GM23338 (cell line): ENCODE results near the gene MAP1S. TPM values are rescaled to one million over a fixed set of nuclear protein-coding genes. Genes with fewer than 3 reads are reported as not detected.

Experiments used
- ATAC-seq: fragments of 200-7000 bp; cut with Tn5 transposase; 3 replicates; pipeline ENCODE4 v1.9.1; 2020
- DNase-seq: peaks from one replicate; pipeline ENCODE4 v3.0.0-alpha.2; 2015; ENCODE audit warnings: low spot score
- H2AFZ ChIP-seq: fragments of 200-600 bp; sonication (generic); 2 replicates; pipeline ENCODE4 v1.8.0; 2016; ENCODE audit warnings: antibody characterized with exemption, mild to moderate bottlenecking, moderate library complexity
- H3F3A ChIP-seq: fragments of 200-600 bp; sonication (generic); replicated peaks from 2 replicates; pipeline ENCODE4 v1.8.0; 2017; ENCODE audit warnings: antibody characterized with exemption, mixed run types, low read depth
- H3K27ac ChIP-seq: fragments of 200-600 bp; sonication (generic); 2 replicates; pipeline ENCODE4 v1.6.1; 2016; ENCODE audit warnings: low read depth
- H3K27me3 ChIP-seq: fragments of 200-600 bp; sonication (generic); 2 replicates; pipeline ENCODE4 v1.8.0; 2016; ENCODE audit warnings: mild to moderate bottlenecking, mixed run types, moderate library complexity; ENCODE audit not compliant: insufficient read depth
- H3K36me3 ChIP-seq: fragments of 200-600 bp; sonication (generic); 2 replicates; pipeline ENCODE4 v1.8.0; 2016; ENCODE audit warnings: mild to moderate bottlenecking; ENCODE audit not compliant: insufficient read depth
- H3K4me1 ChIP-seq: fragments of 200-600 bp; sonication (generic); 2 replicates; pipeline ENCODE4 v1.8.0; 2016; ENCODE audit warnings: mild to moderate bottlenecking, moderate library complexity; ENCODE audit not compliant: insufficient read depth
- H3K4me2 ChIP-seq: fragments of 200-600 bp; sonication (generic); 2 replicates; pipeline ENCODE4 v1.7.1; 2017; ENCODE audit warnings: mixed run types
- H3K4me3 ChIP-seq: fragments of 200-600 bp; sonication (generic); 2 replicates; pipeline ENCODE4 v1.6.1; 2016; ENCODE audit warnings: mixed run types
- H3K79me2 ChIP-seq: fragments of 200-600 bp; sonication (generic); replicated peaks from 2 replicates; pipeline ENCODE4 v1.8.0; 2017; ENCODE audit warnings: mild to moderate bottlenecking; ENCODE audit not compliant: insufficient read depth
- H3K9me2 ChIP-seq: fragments of 200-600 bp; sonication (generic); 2 replicates; pipeline ENCODE4 v1.8.0; 2017; ENCODE audit not compliant: insufficient read depth
- H4K20me1 ChIP-seq: fragments of 200-600 bp; sonication (generic); replicated peaks from 2 replicates; pipeline ENCODE4 v1.8.0; 2017; ENCODE audit warnings: mild to moderate bottlenecking; ENCODE audit not compliant: insufficient read depth
- H3K27ac Mint-ChIP-seq: 2 replicates; pipeline ENCODE4 v1.8.0; 2020; ENCODE audit warnings: inconsistent platforms, mild to moderate bottlenecking, moderate library complexity, mixed read lengths
- H3K27me3 Mint-ChIP-seq: 3 replicates; pipeline ENCODE4 v1.8.0; 2022; ENCODE audit warnings: low read depth, mild to moderate bottlenecking, moderate library complexity, mixed read lengths, inconsistent platforms; ENCODE audit not compliant: insufficient read depth, poor library complexity
- H3K36me3 Mint-ChIP-seq: 3 replicates; pipeline ENCODE4 v1.8.0; 2021; ENCODE audit warnings: low read depth, mild to moderate bottlenecking, inconsistent platforms, moderate library complexity, mixed read lengths
- H3K4me1 Mint-ChIP-seq: 3 replicates; pipeline ENCODE4 v1.8.0; 2020; ENCODE audit warnings: mild to moderate bottlenecking, inconsistent platforms, mixed read lengths
- H3K4me3 Mint-ChIP-seq: 3 replicates; pipeline ENCODE4 v1.8.0; 2021; ENCODE audit warnings: moderate library complexity, mild to moderate bottlenecking, inconsistent platforms, mixed read lengths
- H3K9me3 Mint-ChIP-seq: 3 replicates; pipeline ENCODE4 v1.8.0; 2020; ENCODE audit warnings: moderate library complexity, mild to moderate bottlenecking, inconsistent platforms, mixed read lengths
- EZH2 ChIP-seq: fragments of 200-600 bp; sonication (generic); IDR thresholded peaks from one replicate; pipeline ENCODE4 v1.8.0; 2017; ENCODE audit warnings: antibody characterized with exemption, mild to moderate bottlenecking, low read depth; ENCODE audit not compliant: unreplicated experiment
- EZH2phosphoT487 ChIP-seq: fragments of 200-600 bp; sonication (generic); IDR thresholded peaks from one replicate; pipeline ENCODE4 v1.8.1; 2018; ENCODE audit warnings: antibody characterized with exemption; ENCODE audit not compliant: unreplicated experiment
- NANOG ChIP-seq: IDR thresholded peaks from 2 replicates; pipeline ENCODE4 v1.6.1; 2016; ENCODE audit warnings: antibody characterized with exemption, borderline replicate concordance
- POLR2AphosphoS5 ChIP-seq: IDR thresholded peaks from 2 replicates; pipeline ENCODE4 v1.6.1; 2016; ENCODE audit warnings: antibody characterized with exemption, low read depth
- STAT1 ChIP-seq: IDR thresholded peaks from one replicate; pipeline ENCODE4 v1.6.1; 2016; ENCODE audit warnings: antibody characterized with exemption; ENCODE audit not compliant: unreplicated experiment
- ZNF114 ChIP-seq: fragments of 250-450 bp; sonication (Bioruptor Pico); IDR thresholded peaks from 2 replicates; pipeline ENCODE4 v1.5.0; 2020; ENCODE audit warnings: mild to moderate bottlenecking, moderate library complexity
- polyA plus RNA-seq: library from polyadenylated mRNA; unstranded; fragments of >200 nt; fragmentation: Nextera tagmentation; extraction: Ambion mirVana; gene quantifications from 2 replicates; pipeline ENCODE4 v1.2.1, GENCODE V29; 2016
- total RNA-seq: library from RNA; depleted of rRNA; stranded (reverse); fragments of >200 nt; shearing (Covaris generic); gene quantifications from 2 replicates; pipeline ENCODE4 v1.2.3, GENCODE V29; 2014
- TF ChIP-seq, protein P1 (sequence below): fragments of 250-450 bp; sonication (Bioruptor Pico); IDR thresholded peaks from 2 replicates; pipeline ENCODE4 v1.5.0; 2020; ENCODE audit warnings: mild to moderate bottlenecking, moderate library complexity
- TF ChIP-seq, protein P2 (sequence below), 2 experiments: fragments of 200-600 bp in 1 of 2; sonication (generic) in 1 of 2; conservative IDR thresholded peaks; 2 replicates each; pipeline versions ENCODE4 v1.5.1 to v1.6.1; 2016 to 2017; ENCODE audit warnings: antibody characterized with exemption in 2 of 2, low read depth in 2 of 2, mild to moderate bottlenecking in 2 of 2, moderate library complexity in 1 of 2

Gene MAP1S
- total and polyA plus RNA-seq, 2 experiments from 2014 or later = 102 to 104 TPM

DNA sequence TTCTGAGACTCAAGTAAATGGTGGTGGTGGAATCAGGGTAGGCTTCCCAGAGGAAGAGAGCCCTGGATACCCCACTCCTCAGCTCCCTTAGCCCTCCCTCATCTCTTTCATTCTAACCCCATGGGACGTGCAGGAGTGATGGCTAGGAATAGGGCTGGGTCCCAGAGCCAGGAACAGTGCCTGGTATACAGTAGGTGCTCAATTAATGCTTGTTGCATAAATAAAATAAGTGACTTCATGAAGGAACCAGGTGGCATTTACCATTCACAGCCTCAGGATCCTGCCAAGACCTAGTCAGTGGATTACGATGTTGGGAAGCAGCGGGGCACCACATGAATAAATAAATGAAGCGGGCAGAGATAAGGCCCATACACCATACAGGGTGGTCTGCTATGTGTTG lies 35.0 kb upstream of the MAP1S start (continued):
- TF ChIP-seq, protein P1, sequence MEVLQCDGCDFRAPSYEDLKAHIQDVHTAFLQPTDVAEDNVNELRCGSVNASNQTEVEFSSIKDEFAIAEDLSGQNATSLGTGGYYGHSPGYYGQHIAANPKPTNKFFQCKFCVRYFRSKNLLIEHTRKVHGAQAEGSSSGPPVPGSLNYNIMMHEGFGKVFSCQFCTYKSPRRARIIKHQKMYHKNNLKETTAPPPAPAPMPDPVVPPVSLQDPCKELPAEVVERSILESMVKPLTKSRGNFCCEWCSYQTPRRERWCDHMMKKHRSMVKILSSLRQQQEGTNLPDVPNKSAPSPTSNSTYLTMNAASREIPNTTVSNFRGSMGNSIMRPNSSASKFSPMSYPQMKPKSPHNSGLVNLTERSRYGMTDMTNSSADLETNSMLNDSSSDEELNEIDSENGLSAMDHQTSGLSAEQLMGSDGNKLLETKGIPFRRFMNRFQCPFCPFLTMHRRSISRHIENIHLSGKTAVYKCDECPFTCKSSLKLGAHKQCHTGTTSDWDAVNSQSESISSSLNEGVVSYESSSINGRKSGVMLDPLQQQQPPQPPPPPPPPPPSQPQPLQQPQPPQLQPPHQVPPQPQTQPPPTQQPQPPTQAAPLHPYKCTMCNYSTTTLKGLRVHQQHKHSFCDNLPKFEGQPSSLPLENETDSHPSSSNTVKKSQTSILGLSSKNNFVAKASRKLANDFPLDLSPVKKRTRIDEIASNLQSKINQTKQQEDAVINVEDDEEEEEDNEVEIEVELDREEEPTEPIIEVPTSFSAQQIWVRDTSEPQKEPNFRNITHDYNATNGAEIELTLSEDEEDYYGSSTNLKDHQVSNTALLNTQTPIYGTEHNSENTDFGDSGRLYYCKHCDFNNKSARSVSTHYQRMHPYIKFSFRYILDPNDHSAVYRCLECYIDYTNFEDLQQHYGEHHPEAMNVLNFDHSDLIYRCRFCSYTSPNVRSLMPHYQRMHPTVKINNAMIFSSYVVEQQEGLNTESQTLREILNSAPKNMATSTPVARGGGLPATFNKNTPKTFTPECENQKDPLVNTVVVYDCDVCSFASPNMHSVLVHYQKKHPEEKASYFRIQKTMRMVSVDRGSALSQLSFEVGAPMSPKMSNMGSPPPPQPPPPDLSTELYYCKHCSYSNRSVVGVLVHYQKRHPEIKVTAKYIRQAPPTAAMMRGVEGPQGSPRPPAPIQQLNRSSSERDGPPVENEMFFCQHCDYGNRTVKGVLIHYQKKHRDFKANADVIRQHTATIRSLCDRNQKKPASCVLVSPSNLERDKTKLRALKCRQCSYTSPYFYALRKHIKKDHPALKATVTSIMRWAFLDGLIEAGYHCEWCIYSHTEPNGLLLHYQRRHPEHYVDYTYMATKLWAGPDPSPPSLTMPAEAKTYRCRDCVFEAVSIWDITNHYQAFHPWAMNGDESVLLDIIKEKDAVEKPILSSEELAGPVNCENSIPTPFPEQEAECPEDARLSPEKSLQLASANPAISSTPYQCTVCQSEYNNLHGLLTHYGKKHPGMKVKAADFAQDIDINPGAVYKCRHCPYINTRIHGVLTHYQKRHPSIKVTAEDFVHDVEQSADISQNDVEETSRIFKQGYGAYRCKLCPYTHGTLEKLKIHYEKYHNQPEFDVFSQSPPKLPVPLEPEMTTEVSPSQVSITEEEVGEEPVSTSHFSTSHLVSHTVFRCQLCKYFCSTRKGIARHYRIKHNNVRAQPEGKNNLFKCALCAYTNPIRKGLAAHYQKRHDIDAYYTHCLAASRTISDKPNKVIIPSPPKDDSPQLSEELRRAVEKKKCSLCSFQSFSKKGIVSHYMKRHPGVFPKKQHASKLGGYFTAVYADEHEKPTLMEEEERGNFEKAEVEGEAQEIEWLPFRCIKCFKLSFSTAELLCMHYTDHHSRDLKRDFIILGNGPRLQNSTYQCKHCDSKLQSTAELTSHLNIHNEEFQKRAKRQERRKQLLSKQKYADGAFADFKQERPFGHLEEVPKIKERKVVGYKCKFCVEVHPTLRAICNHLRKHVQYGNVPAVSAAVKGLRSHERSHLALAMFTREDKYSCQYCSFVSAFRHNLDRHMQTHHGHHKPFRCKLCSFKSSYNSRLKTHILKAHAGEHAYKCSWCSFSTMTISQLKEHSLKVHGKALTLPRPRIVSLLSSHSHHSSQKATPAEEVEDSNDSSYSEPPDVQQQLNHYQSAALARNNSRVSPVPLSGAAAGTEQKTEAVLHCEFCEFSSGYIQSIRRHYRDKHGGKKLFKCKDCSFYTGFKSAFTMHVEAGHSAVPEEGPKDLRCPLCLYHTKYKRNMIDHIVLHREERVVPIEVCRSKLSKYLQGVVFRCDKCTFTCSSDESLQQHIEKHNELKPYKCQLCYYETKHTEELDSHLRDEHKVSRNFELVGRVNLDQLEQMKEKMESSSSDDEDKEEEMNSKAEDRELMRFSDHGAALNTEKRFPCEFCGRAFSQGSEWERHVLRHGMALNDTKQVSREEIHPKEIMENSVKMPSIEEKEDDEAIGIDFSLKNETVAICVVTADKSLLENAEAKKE (CRISPR knock-in tag) = no peak
- TF ChIP-seq EZH2phosphoT487 (no peak), ZNF114 (CRISPR knock-in tag) (no peak)

DNA sequence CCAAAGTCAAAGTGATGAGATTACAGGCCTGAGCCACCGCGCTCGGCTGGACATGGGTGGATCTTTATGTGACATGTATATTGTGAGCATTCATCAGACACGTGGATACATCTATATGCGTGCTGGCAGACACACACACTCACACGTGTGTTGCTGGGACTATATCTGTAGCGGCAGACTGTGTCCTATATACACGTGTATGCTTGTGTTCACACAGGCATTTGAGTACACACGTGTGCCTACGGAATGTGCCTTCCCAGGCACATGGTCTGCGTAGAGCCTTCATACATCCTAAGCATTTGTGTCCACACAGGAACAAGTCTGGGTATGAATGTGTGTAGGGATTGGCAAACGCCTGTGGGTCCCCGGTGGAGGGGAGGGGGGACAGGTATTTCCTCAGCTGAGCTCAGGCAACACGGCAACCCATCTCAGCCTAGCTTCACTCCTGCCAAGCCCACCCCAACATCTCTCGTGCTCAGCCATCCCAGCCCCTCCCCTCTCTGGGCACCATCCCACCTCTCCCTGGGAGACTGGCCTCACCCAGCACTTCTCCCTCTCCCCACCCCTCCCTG lies 33.7 kb upstream of the MAP1S start:
- Mint-ChIP-seq H3K4me3 (peak overlapping the region; percentile 100), H3K9me3 (peaks cover 2% of the 10 kb centered on the region; the same call in 1 of the 3 replicates), H3K27ac (peak overlapping the region; percentile 52; the same call in 1 of the 2 replicates), H3K4me1 (peaks cover 19% of the 10 kb centered on the region), H3K36me3 (peaks cover 18% of the 10 kb centered on the region), H3K27me3 (peaks cover 14% of the 10 kb centered on the region)
- no peak overlapping the region for H2AFZ ChIP-seq
- no peak overlapping the region for H3K27ac ChIP-seq
- peaks cover 12% of the 10 kb centered on the region; the same call in 1 of the 2 replicates for H3F3A ChIP-seq
- peaks cover 14% of the 10 kb centered on the region for H3K4me1 ChIP-seq
- peak; percentile 6; the same call in 2 of the 3 replicates for ATAC-seq
- no peaks in the 10 kb centered on the region for H3K36me3 ChIP-seq
- no peaks in the 10 kb centered on the region for H3K9me2 ChIP-seq
- H3K27me3 ChIP-seq = peaks cover 3% of the 10 kb centered on the region; the same call in 1 of the 2 replicates
- DNase-seq = peak; percentile 62
- H4K20me1 ChIP-seq = peaks cover 21% of the 10 kb centered on the region
- H3K79me2 ChIP-seq = peaks cover 59% of the 10 kb centered on the region
- peak overlapping the region; percentile 90 for H3K4me2 ChIP-seq
- peak overlapping the region; percentile 97 for H3K4me3 ChIP-seq
- TF ChIP-seq NANOG = no peak
- no peak for TF ChIP-seq STAT1
- no peak for TF ChIP-seq EZH2
- TF ChIP-seq ZNF114 (CRISPR knock-in tag) = no peak
- TF ChIP-seq, protein P2, sequence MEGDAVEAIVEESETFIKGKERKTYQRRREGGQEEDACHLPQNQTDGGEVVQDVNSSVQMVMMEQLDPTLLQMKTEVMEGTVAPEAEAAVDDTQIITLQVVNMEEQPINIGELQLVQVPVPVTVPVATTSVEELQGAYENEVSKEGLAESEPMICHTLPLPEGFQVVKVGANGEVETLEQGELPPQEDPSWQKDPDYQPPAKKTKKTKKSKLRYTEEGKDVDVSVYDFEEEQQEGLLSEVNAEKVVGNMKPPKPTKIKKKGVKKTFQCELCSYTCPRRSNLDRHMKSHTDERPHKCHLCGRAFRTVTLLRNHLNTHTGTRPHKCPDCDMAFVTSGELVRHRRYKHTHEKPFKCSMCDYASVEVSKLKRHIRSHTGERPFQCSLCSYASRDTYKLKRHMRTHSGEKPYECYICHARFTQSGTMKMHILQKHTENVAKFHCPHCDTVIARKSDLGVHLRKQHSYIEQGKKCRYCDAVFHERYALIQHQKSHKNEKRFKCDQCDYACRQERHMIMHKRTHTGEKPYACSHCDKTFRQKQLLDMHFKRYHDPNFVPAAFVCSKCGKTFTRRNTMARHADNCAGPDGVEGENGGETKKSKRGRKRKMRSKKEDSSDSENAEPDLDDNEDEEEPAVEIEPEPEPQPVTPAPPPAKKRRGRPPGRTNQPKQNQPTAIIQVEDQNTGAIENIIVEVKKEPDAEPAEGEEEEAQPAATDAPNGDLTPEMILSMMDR (conservative IDR thresholded peaks at IDR 0.05; ENCODE audit: low read depth in 2 of 2) = no peak
- no peak for TF ChIP-seq POLR2AphosphoS5
